Measurements from ENCODE around the gene SERPINB1.
"Not testable (repeated sequence)": the region's sequence is repeated elsewhere in the genome, so short reads cannot be mapped to it uniquely, and the experiment has no call there.

Gene SERPINB1

GRCh38 chr6:2865694-2866151, 24.1 kb upstream of the SERPINB1 start:
- no peak for DNase-seq

GRCh38 chr6:2865270-2865669, 23.6 kb upstream of the SERPINB1 start:
- no peak for DNase-seq

- DNase-seq, result no peak
Observed at GRCh38 chr6:2863901-2864300, 22.2 kb upstream of the SERPINB1 start.

- DNase-seq, result no peak
Observed at GRCh38 chr6:2862712-2863181, 21.1 kb upstream of the SERPINB1 start.

- DNase-seq, result no peak
Observed at GRCh38 chr6:2861822-2862164, 20.1 kb upstream of the SERPINB1 start.

GRCh38 chr6:2861060-2861821, 19.6 kb upstream of the SERPINB1 start:
- DNase-seq, result no peak

GRCh38 chr6:2860706-2861059, 19.0 kb upstream of the SERPINB1 start:
- DNase-seq, result not testable (repeated sequence)

GRCh38 chr6:2859798-2860705, 18.4 kb upstream of the SERPINB1 start:
- not testable (repeated sequence) for DNase-seq

GRCh38 chr6:2859185-2859700, 17.6 kb upstream of the SERPINB1 start:
- no peak for DNase-seq

- DNase-seq, result no peak
Observed at GRCh38 chr6:2857580-2858337, 16.1 kb upstream of the SERPINB1 start.

GRCh38 chr6:2857185-2857579, 15.5 kb upstream of the SERPINB1 start:
- DNase-seq, result no peak

- DNase-seq, result no peak
Observed at GRCh38 chr6:2855061-2855519, 13.4 kb upstream of the SERPINB1 start.

GRCh38 chr6:2854396-2854982, 12.8 kb upstream of the SERPINB1 start:
- no peak for DNase-seq

GRCh38 chr6:2853769-2854395, 12.2 kb upstream of the SERPINB1 start:
- no peak for DNase-seq

GRCh38 chr6:2853378-2853768, 11.7 kb upstream of the SERPINB1 start:
- not testable (repeated sequence) for DNase-seq

- DNase-seq, result no peak
Observed at GRCh38 chr6:2852921-2853322, 11.3 kb upstream of the SERPINB1 start.

- DNase-seq, result no peak
Observed at GRCh38 chr6:2852514-2852855, 10.8 kb upstream of the SERPINB1 start.

- DNase-seq, result no peak
Observed at GRCh38 chr6:2851727-2852513, 10.3 kb upstream of the SERPINB1 start.

GRCh38 chr6:2850538-2851113, 9.0 kb upstream of the SERPINB1 start:
- DNase-seq, result no peak

GRCh38 chr6:2848851-2849250, 7.2 kb upstream of the SERPINB1 start:
- no peak for DNase-seq

GRCh38 chr6:2845880-2846208, 4.2 kb upstream of the SERPINB1 start:
- no peak for DNase-seq

Measured in cortex of kidney (tissue), 1 donor.